Kidney (tissue), 14 donors: ENCODE data around the gene SLC15A1. TPM values are rescaled to one million over a fixed set of nuclear protein-coding genes. Genes with fewer than 3 reads are reported as not detected.

ENCODE experiments used
- DNase-seq, 5 donors: peaks; one replicate each; pipeline ENCODE4 v3.0.0-alpha.2; 2013 to 2020
- FAIRE-seq: peaks from 2 replicates; lab custom pipeline; 2012; peaks lifted over from hg19 to GRCh38; lab: Jason Lieb, UNC
- H3K27ac ChIP-seq, 2 donors: one replicate each; pipeline ENCODE4 v1.7.0; 2013; ENCODE audit warnings: low read depth in 2 of 2, low read length in 2 of 2, inconsistent platforms in 1 of 2
- H3K27me3 ChIP-seq: one replicate; pipeline ENCODE4 v1.7.1; 2013; ENCODE audit warnings: low read length, inconsistent platforms; ENCODE audit not compliant: control insufficient read depth, insufficient read depth
- H3K36me3 ChIP-seq, 3 donors: one replicate each; pipeline versions ENCODE4 v1.7.0 to v1.7.1; 2013; ENCODE audit warnings: low read length in 3 of 3, control low read depth in 1 of 3, inconsistent platforms in 1 of 3; ENCODE audit not compliant: insufficient read depth in 3 of 3, control insufficient read depth in 2 of 3
- H3K4me1 ChIP-seq, 3 donors: one replicate each; pipeline versions ENCODE4 v1.7.0 to v1.7.1; 2013; ENCODE audit warnings: low read length in 3 of 3, inconsistent platforms in 1 of 3, low read depth in 1 of 3; ENCODE audit not compliant: control insufficient read depth in 2 of 3, insufficient read depth in 2 of 3
- H3K4me3 ChIP-seq, 3 donors: one replicate each; pipeline versions ENCODE4 v1.7.0 to v1.8.1; 2013; ENCODE audit warnings: low read length in 3 of 3, control low read depth in 1 of 3, inconsistent platforms in 1 of 3
- H3K9ac ChIP-seq, 3 donors: one replicate each; pipeline versions ENCODE4 v1.7.0 to v1.7.1; 2013; ENCODE audit warnings: low read length in 3 of 3, control low read depth in 1 of 3, inconsistent platforms in 1 of 3
- H3K9me3 ChIP-seq, 3 donors: one replicate each; pipeline versions ENCODE4 v1.7.0 to v1.7.1; 2013; ENCODE audit warnings: low read length in 3 of 3, control low read depth in 1 of 3, inconsistent platforms in 1 of 3; ENCODE audit not compliant: control insufficient read depth in 2 of 3, insufficient read depth in 1 of 3
- CTCF ChIP-seq: IDR thresholded peaks from 3 replicates; pipeline ENCODE4 v1.5.1; 2012; ENCODE audit warnings: mild to moderate bottlenecking, moderate library complexity, borderline replicate concordance; ENCODE audit not compliant: insufficient read depth; ENCODE audit errors: extremely low read depth
- intact Hi-C: fragments of 100-400 bp; cut with DNase I; formaldehyde crosslinking; loops from one replicate; pipeline ENCODE4 v1.11.1; 2022
- polyA plus RNA-seq: library from polyadenylated mRNA; stranded (reverse); fragments of 350-450 nt; fragmentation: Illumina TruSeq; extraction: RNeasy Lipid Tissue Mini Kit (QIAGEN cat#74804); gene quantifications from one replicate; pipeline ENCODE4 v1.2.3, GENCODE V29; 2014; ENCODE audit warnings: low read depth, low replicate concordance; ENCODE audit not compliant: insufficient read depth
- total RNA-seq: library from RNA; stranded (reverse); fragmentation: NEBNext Ultra II Directional; extraction: Animal tissue kit (Norgen Biotek cat#: 25700); gene quantifications from one replicate; pipeline ENCODE4 v1.2.1, GENCODE V29; 2021
- donor health status: control.
- donor health status: control.
- donor health status: control.
- donor health status: control.
- donor health status: control.
- donor health status: DM: yes; HTN: yes; CAD: no.
- donor health status: Normal renal cell carcinoma (clear cell type).

Gene SLC15A1
- total and polyA plus RNA-seq, 2 donors from 2014 or later, result 5.6 to 10.2 TPM

GRCh38 chr13:98773921-98774320 lies 21.4 kb upstream of the SLC15A1 start:
- FAIRE-seq (no peak), DNase-seq (no peak)
- Histone ChIP-seq H3K9ac (no peak overlapping the region), H3K4me1 (no peaks in the 10 kb centered on the region), H3K36me3 (no peaks in the 10 kb centered on the region), H3K27me3 (no peaks in the 10 kb centered on the region), H3K27ac (no peak overlapping the region), H3K4me3 (no peak overlapping the region), H3K9me3 (no peaks in the 10 kb centered on the region)
- TF ChIP-seq CTCF, result no peak
- intact Hi-C loops, result no loop called here

GRCh38 chr13:98772794-98773452 lies 20.5 kb upstream of the SLC15A1 start:
- intact Hi-C loops, result no loop called here
- H3K36me3 ChIP-seq, result no peaks in the 10 kb centered on the region
- H3K27ac ChIP-seq, result no peak overlapping the region
- DNase-seq (no peak), FAIRE-seq (no peak)
- no peaks in the 10 kb centered on the region for H3K9me3 ChIP-seq
- no peak for TF ChIP-seq CTCF
- no peaks in the 10 kb centered on the region for H3K4me1 ChIP-seq
- H3K9ac ChIP-seq, result no peak overlapping the region
- H3K4me3 ChIP-seq, result no peak overlapping the region
- no peaks in the 10 kb centered on the region for H3K27me3 ChIP-seq

- TF ChIP-seq CTCF, result no peak
- peak in 3 of 5 donors; percentile 37 to 60 (median 49) for DNase-seq
- no peaks in the 10 kb centered on the region for H3K9me3 ChIP-seq
- intact Hi-C loops, result no loop called here
- no peaks in the 10 kb centered on the region for H3K27me3 ChIP-seq
- FAIRE-seq, result no peak
- H3K27ac ChIP-seq, result no peak overlapping the region
- no peak overlapping the region for H3K4me3 ChIP-seq
- H3K9ac ChIP-seq, result no peak overlapping the region
- H3K4me1 ChIP-seq, result no peaks in the 10 kb centered on the region
- no peaks in the 10 kb centered on the region for H3K36me3 ChIP-seq
These were observed 19.6 kb upstream of the SLC15A1 start for GRCh38 chr13:98771838-98772611.
